Endodermal cell (in vitro differentiated cells): ENCODE data around the gene ANKDD1A. TPM values are rescaled to one million over a fixed set of nuclear protein-coding genes. Genes with fewer than 3 reads are reported as not detected.

Source experiments
- DNase-seq: peaks from one replicate; pipeline ENCODE4 v3.0.0-alpha.2; 2017
- H3K27ac ChIP-seq: 2 replicates; pipeline ENCODE4 v1.5.1; 2013; ENCODE audit warnings: mild to moderate bottlenecking, low read depth, low read length, moderate library complexity
- H3K27me3 ChIP-seq: 2 replicates; pipeline ENCODE4 v1.6.1; 2013; ENCODE audit warnings: mild to moderate bottlenecking, low read length, moderate library complexity; ENCODE audit not compliant: insufficient read depth, control insufficient read depth, poor library complexity, severe bottlenecking
- H3K36me3 ChIP-seq: 2 replicates; pipeline ENCODE4 v1.7.0; 2013; ENCODE audit warnings: mild to moderate bottlenecking, low read length, moderate library complexity; ENCODE audit not compliant: control insufficient read depth, insufficient read depth
- H3K4me1 ChIP-seq: one replicate; pipeline ENCODE4 v1.7.0; 2013; ENCODE audit warnings: low read length; ENCODE audit not compliant: control insufficient read depth, insufficient read depth
- H3K4me3 ChIP-seq: 2 replicates; pipeline ENCODE4 v1.5.1; 2013; ENCODE audit warnings: mild to moderate bottlenecking, low read length, moderate library complexity
- H3K9ac ChIP-seq: 2 replicates; pipeline ENCODE4 v1.6.1; 2013; ENCODE audit warnings: mild to moderate bottlenecking, low read length, moderate library complexity; ENCODE audit not compliant: poor library complexity, severe bottlenecking; ENCODE audit errors: extremely low read depth
- H3K9me3 ChIP-seq: 2 replicates; pipeline ENCODE4 v1.6.1; 2013; ENCODE audit warnings: mild to moderate bottlenecking, low read length, moderate library complexity; ENCODE audit not compliant: control insufficient read depth
- H3K27ac Mint-ChIP-seq: 2 replicates; pipeline ENCODE4 v1.8.0; 2020; ENCODE audit warnings: mixed read lengths
- H3K27me3 Mint-ChIP-seq: 2 replicates; pipeline ENCODE4 v1.8.0; 2021; ENCODE audit warnings: mild to moderate bottlenecking, mixed read lengths; ENCODE audit not compliant: insufficient read depth
- H3K36me3 Mint-ChIP-seq: 2 replicates; pipeline ENCODE4 v1.8.0; 2020; ENCODE audit warnings: low read depth, mixed read lengths
- H3K4me1 Mint-ChIP-seq: 2 replicates; pipeline ENCODE4 v1.8.0; 2020; ENCODE audit warnings: mixed read lengths
- H3K4me3 Mint-ChIP-seq: 2 replicates; pipeline ENCODE4 v1.8.0; 2020; ENCODE audit warnings: mild to moderate bottlenecking, moderate library complexity, mixed read lengths
- H3K9me3 Mint-ChIP-seq: 2 replicates; pipeline ENCODE4 v1.8.0; 2020; ENCODE audit warnings: mild to moderate bottlenecking, mixed read lengths
- WGBS, 2 experiments: methylation state at CpG; one replicate each; pipeline versions ENCODE4 v1.1.5 to v1.1.7; 2013; ENCODE audit warnings: missing lambda C conversion rate in 2 of 2, mixed read lengths in 1 of 2; ENCODE audit not compliant: insufficient coverage in 1 of 2, insufficient read length in 1 of 2; 5-methylcytosine and 5-hydroxymethylcytosine counted together
- total RNA-seq, 2 donors: library from RNA; stranded (reverse); fragmentation: NEBNext Ultra II Directional in 1 of 2; extraction: Animal tissue kit (Norgen Biotek cat#: 25700) in 1 of 2; gene quantifications; 2 replicates in 1 of 2; 3 replicates in 1 of 2; pipeline ENCODE4 v1.2.1, GENCODE V29; 2021
- TF ChIP-seq, protein P1 (sequence below): fragments of 200-600 bp; sonication (generic); conservative IDR thresholded peaks from 2 replicates; pipeline ENCODE4 v1.5.0; 2021; ENCODE audit warnings: antibody characterized with exemption, mild to moderate bottlenecking

Gene ANKDD1A
- total RNA-seq, 2 donors from 2014 or later: 22.5 to 30.0 TPM

GRCh38 chr15:64990168-64990470 is 78.4 kb downstream of the ANKDD1A start:
- H3K4me1 ChIP-seq: peaks cover 4% of the 10 kb centered on the region
- peak overlapping the region; percentile 68 for H3K27ac ChIP-seq
- no peak for DNase-seq
- H3K9me3 Mint-ChIP-seq: no peaks in the 10 kb centered on the region
- peak overlapping the region; percentile 93 for H3K27ac Mint-ChIP-seq
- H3K27me3 Mint-ChIP-seq: peaks cover 1% of the 10 kb centered on the region
- H3K36me3 ChIP-seq: no peaks in the 10 kb centered on the region
- H3K36me3 Mint-ChIP-seq: peaks cover 7% of the 10 kb centered on the region
- no peaks in the 10 kb centered on the region for H3K27me3 ChIP-seq
- H3K4me3 ChIP-seq: peak overlapping the region; percentile 86
- H3K9me3 ChIP-seq: no peaks in the 10 kb centered on the region
- TF ChIP-seq, protein P1, sequence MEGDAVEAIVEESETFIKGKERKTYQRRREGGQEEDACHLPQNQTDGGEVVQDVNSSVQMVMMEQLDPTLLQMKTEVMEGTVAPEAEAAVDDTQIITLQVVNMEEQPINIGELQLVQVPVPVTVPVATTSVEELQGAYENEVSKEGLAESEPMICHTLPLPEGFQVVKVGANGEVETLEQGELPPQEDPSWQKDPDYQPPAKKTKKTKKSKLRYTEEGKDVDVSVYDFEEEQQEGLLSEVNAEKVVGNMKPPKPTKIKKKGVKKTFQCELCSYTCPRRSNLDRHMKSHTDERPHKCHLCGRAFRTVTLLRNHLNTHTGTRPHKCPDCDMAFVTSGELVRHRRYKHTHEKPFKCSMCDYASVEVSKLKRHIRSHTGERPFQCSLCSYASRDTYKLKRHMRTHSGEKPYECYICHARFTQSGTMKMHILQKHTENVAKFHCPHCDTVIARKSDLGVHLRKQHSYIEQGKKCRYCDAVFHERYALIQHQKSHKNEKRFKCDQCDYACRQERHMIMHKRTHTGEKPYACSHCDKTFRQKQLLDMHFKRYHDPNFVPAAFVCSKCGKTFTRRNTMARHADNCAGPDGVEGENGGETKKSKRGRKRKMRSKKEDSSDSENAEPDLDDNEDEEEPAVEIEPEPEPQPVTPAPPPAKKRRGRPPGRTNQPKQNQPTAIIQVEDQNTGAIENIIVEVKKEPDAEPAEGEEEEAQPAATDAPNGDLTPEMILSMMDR: no peak
- peak overlapping the region; percentile 98 for H3K4me3 Mint-ChIP-seq
- WGBS, 2 experiments: 4 to 14% methylated on average over 4 to 9 of the region's 9 CpGs
- H3K4me1 Mint-ChIP-seq: peaks cover 16% of the 10 kb centered on the region
- H3K9ac ChIP-seq: peak overlapping the region; percentile 62

- Mint-ChIP-seq H3K27ac (no peak overlapping the region), H3K36me3 (peaks cover 7% of the 10 kb centered on the region), H3K27me3 (peaks cover 1% of the 10 kb centered on the region), H3K4me1 (peaks cover 11% of the 10 kb centered on the region), H3K4me3 (no peak overlapping the region), H3K9me3 (no peaks in the 10 kb centered on the region)
- TF ChIP-seq, protein P1: no peak
- Histone ChIP-seq H3K9ac (no peak overlapping the region), H3K9me3 (no peaks in the 10 kb centered on the region), H3K27me3 (no peaks in the 10 kb centered on the region), H3K4me3 (no peak overlapping the region), H3K4me1 (peaks cover 4% of the 10 kb centered on the region), H3K27ac (no peak overlapping the region), H3K36me3 (no peaks in the 10 kb centered on the region)
- 88 to 94% methylated on average over 1 of the region's 2 CpGs for WGBS, 2 experiments
- no peak for DNase-seq
Measured at GRCh38 chr15:64991536-64992135, 79.9 kb downstream of the ANKDD1A start.

DNA sequence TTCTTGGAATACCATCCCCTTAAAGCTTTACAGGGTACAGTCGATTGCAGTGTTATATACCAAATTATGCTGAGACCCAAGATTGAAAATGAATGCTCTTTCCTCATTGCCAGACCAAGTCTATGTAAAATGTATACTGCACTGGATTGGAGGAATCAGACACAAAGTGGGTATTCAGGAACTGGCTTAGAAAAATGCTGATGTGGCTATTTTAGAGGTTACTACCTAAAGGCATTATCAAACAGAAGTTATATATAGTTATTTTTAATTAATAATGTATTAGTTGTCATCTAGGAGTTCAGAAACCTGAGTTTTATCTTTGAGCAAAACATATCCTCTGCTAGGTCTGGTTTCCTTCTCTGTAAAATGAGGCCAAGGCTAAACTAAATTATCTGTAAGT is 81.6 kb downstream of the ANKDD1A start:
- H3K4me1 ChIP-seq: peaks cover 4% of the 10 kb centered on the region
- H3K36me3 ChIP-seq: no peaks in the 10 kb centered on the region
- Mint-ChIP-seq H3K4me3 (no peak overlapping the region), H3K27me3 (peaks cover 1% of the 10 kb centered on the region), H3K27ac (no peak overlapping the region), H3K4me1 (peaks cover 8% of the 10 kb centered on the region), H3K9me3 (no peaks in the 10 kb centered on the region), H3K36me3 (peaks cover under 1% of the 10 kb centered on the region)
- TF ChIP-seq, protein P1: no peak
- H3K27me3 ChIP-seq: no peaks in the 10 kb centered on the region
- H3K4me3 ChIP-seq: no peak overlapping the region
- H3K9ac ChIP-seq: no peak overlapping the region
- H3K9me3 ChIP-seq: no peaks in the 10 kb centered on the region
- 91% methylated on average over 1 of the region's 1 CpG; no CpG with 5 or more reads in 1 of the 2 experiments for WGBS, 2 experiments
- no peak overlapping the region for H3K27ac ChIP-seq
- DNase-seq: no peak
